PC-3 (cell line): ENCODE data around the gene CNTLN. TPM values are rescaled to one million over a fixed set of nuclear protein-coding genes. Genes with fewer than 3 reads are reported as not detected.
"Not testable (repeated sequence)": the region's sequence is repeated elsewhere in the genome, so short reads cannot be mapped to it uniquely, and the experiment has no call there.

Experiments used
- ATAC-seq: fragments of 200-7000 bp; cut with Tn5 transposase; 2 replicates; pipeline ENCODE4 v1.9.1; 2020; ENCODE audit warnings: mild to moderate bottlenecking, moderate library complexity
- BruUV-seq: library from RNA; stranded (reverse); fragments of 400-500 nt; replicated peaks from 2 replicates; lab custom pipeline; 2021; lab: Mats Ljungman, UMichigan
- CTCF ChIA-PET: fragments of 300-600 bp; sonication (Branson Sonifier 250); formaldehyde crosslinking; loops from one replicate; lab custom pipeline; 2022; ENCODE audit warnings: antibody characterized with exemption; lab: Charles Lee
- POLR2A ChIA-PET: fragments of 300-600 bp; sonication (Branson Sonifier 250); formaldehyde crosslinking; loops from one replicate; lab custom pipeline; 2022; ENCODE audit warnings: antibody characterized with exemption; ENCODE audit not compliant: unreplicated experiment; lab: Charles Lee
- DNase-seq: peaks from one replicate; pipeline ENCODE4 v3.0.0-alpha.2; 2015
- H2AFZ ChIP-seq: fragments of 300-600 bp; sonication (generic); 2 replicates; pipeline ENCODE4 v1.6.0; 2016; ENCODE audit warnings: antibody characterized with exemption, low read length
- H3F3A ChIP-seq: fragments of 300-600 bp; sonication (generic); one replicate; pipeline ENCODE4 v1.6.0; 2017; ENCODE audit warnings: antibody characterized with exemption, low read length, control low read depth, mild to moderate bottlenecking; ENCODE audit not compliant: unreplicated experiment
- H3K27ac ChIP-seq: fragments of 300-600 bp; sonication (generic); 2 replicates; pipeline ENCODE4 v1.5.1; 2016; ENCODE audit warnings: mild to moderate bottlenecking, low read length
- H3K27me3 ChIP-seq: fragments of 300-600 bp; sonication (generic); 2 replicates; pipeline ENCODE4 v1.6.1; 2016; ENCODE audit warnings: low read length, mixed read lengths
- H3K36me3 ChIP-seq: fragments of 300-600 bp; sonication (generic); 2 replicates; pipeline ENCODE4 v1.6.1; 2016; ENCODE audit warnings: low read depth, mixed run types, low read length, mixed read lengths
- H3K4me1 ChIP-seq: fragments of 300-600 bp; sonication (generic); 2 replicates; pipeline ENCODE4 v1.5.1; 2016; ENCODE audit warnings: low read length; ENCODE audit not compliant: insufficient read depth
- H3K4me2 ChIP-seq: fragments of 300-600 bp; sonication (generic); 2 replicates; pipeline ENCODE4 v1.6.0; 2016; ENCODE audit warnings: low read length
- H3K4me3 ChIP-seq: fragments of 300-600 bp; sonication (generic); 2 replicates; pipeline ENCODE4 v1.5.1; 2016; ENCODE audit warnings: mild to moderate bottlenecking, low read length, mixed read lengths
- H3K79me2 ChIP-seq: fragments of 300-600 bp; sonication (generic); 2 replicates; pipeline ENCODE4 v1.6.1; 2017; ENCODE audit warnings: low read length, mixed read lengths
- H3K9ac ChIP-seq: fragments of 300-600 bp; sonication (generic); 2 replicates; pipeline ENCODE4 v1.6.0; 2016; ENCODE audit warnings: mild to moderate bottlenecking, low read length
- H3K9me2 ChIP-seq: fragments of 300-600 bp; sonication (generic); replicated peaks from 2 replicates; pipeline ENCODE4 v1.6.1; 2016; ENCODE audit warnings: mixed run types, low read length, mixed read lengths
- H3K9me3 ChIP-seq: fragments of 300-600 bp; sonication (generic); 2 replicates; pipeline ENCODE4 v1.6.1; 2016; ENCODE audit warnings: low read length, mixed read lengths
- H4K20me1 ChIP-seq: fragments of 300-600 bp; sonication (generic); 2 replicates; pipeline ENCODE4 v1.6.1; 2016; ENCODE audit warnings: low read length, mixed read lengths
- CTCF ChIP-seq: fragments of 300-600 bp; sonication (generic); conservative IDR thresholded peaks from 2 replicates; pipeline ENCODE4 v1.5.1; 2017; ENCODE audit warnings: antibody characterized with exemption, low read depth, mild to moderate bottlenecking, low read length
- EZH2 ChIP-seq: fragments of 300-600 bp; sonication (generic); IDR thresholded peaks from one replicate; pipeline ENCODE4 v1.6.1; 2017; ENCODE audit warnings: antibody characterized with exemption, mild to moderate bottlenecking, low read length; ENCODE audit not compliant: unreplicated experiment
- EZH2phosphoT487 ChIP-seq: fragments of 300-600 bp; sonication (generic); IDR thresholded peaks from 2 replicates; pipeline ENCODE4 v1.6.1; 2018; ENCODE audit warnings: mild to moderate bottlenecking, antibody characterized with exemption, low read length, borderline replicate concordance
- intact Hi-C: fragments of 100-400 bp; cut with micrococcal nuclease; formaldehyde crosslinking; loops from 2 replicates; pipeline ENCODE4 v1.9.0; 2023
- total RNA-seq: library from RNA; depleted of rRNA; stranded (reverse); fragments of >200 nt; gene quantifications from 2 replicates; pipeline ENCODE4 v1.2.3, GENCODE V29; 2014

Gene CNTLN
- total RNA-seq, 1 experiment from 2014 or later = 6.9 TPM

GRCh38 chr9:17436854-17437253 is 302.0 kb downstream of the CNTLN start:
- no peaks in the 10 kb centered on the region for H3F3A ChIP-seq
- H3K27me3 ChIP-seq = no peaks in the 10 kb centered on the region
- no peak overlapping the region for H3K4me2 ChIP-seq
- intact Hi-C loops = no loop called here
- ChIA-PET CTCF (no interaction called here), POLR2A (no interaction called here)
- DNase-seq (no peak), ATAC-seq (no peak)
- no peak overlapping the region for H3K4me3 ChIP-seq
- H2AFZ ChIP-seq = no peak overlapping the region
- H3K9ac ChIP-seq = no peak overlapping the region
- BruUV-seq = no TSS peak
- H3K4me1 ChIP-seq = no peaks in the 10 kb centered on the region
- H3K9me2 ChIP-seq = no peaks in the 10 kb centered on the region
- H3K79me2 ChIP-seq = no peaks in the 10 kb centered on the region
- no peak overlapping the region for H3K27ac ChIP-seq
- TF ChIP-seq EZH2 (no peak), CTCF (no peak)
- H3K36me3 ChIP-seq = no peaks in the 10 kb centered on the region
- no peaks in the 10 kb centered on the region for H3K9me3 ChIP-seq
- H4K20me1 ChIP-seq = no peaks in the 10 kb centered on the region

- Histone ChIP-seq H3K36me3 (no peaks in the 10 kb centered on the region), H3K4me2 (no peak overlapping the region), H3K9me3 (no peaks in the 10 kb centered on the region), H3K27me3 (no peaks in the 10 kb centered on the region), H4K20me1 (no peaks in the 10 kb centered on the region), H3K9me2 (no peaks in the 10 kb centered on the region), H3K4me3 (no peak overlapping the region), H3K9ac (no peak overlapping the region), H2AFZ (no peak overlapping the region), H3F3A (no peaks in the 10 kb centered on the region), H3K4me1 (no peaks in the 10 kb centered on the region), H3K79me2 (no peaks in the 10 kb centered on the region), H3K27ac (no peak overlapping the region)
- CTCF ChIA-PET = no interaction called here
- no TSS peak for BruUV-seq
- TF ChIP-seq EZH2phosphoT487 (no peak), EZH2 (no peak), CTCF (no peak)
- POLR2A ChIA-PET = no interaction called here
- ATAC-seq (no peak), DNase-seq (no peak)
- intact Hi-C loops = no loop called here
Observed at GRCh38 chr9:17437813-17438212, 303.0 kb downstream of the CNTLN start.

- H3K9me3 ChIP-seq, intact Hi-C loops: not testable (repeated sequence)
Observed at GRCh38 chr9:17445126-17445525, 310.3 kb downstream of the CNTLN start.

More at GRCh38 chr9:17445126-17445525, 310.3 kb downstream of the CNTLN start:
- ATAC-seq, H3K79me2 ChIP-seq, H3F3A ChIP-seq, H3K4me1 ChIP-seq, CTCF ChIA-PET, H3K4me2 ChIP-seq, H2AFZ ChIP-seq, DNase-seq, H3K27me3 ChIP-seq, H4K20me1 ChIP-seq, H3K4me3 ChIP-seq, H3K27ac ChIP-seq, POLR2A ChIA-PET, H3K36me3 ChIP-seq, H3K9me2 ChIP-seq, BruUV-seq, H3K9ac ChIP-seq: not testable (repeated sequence)
